GM21423 (cell line): ENCODE data around the gene AFF3.

Experiments used
- ATAC-seq: cut with Tn5 transposase; IDR thresholded peaks from one replicate; pipeline ENCODE4 v1.9.1; 2021; ENCODE audit warnings: mild to moderate bottlenecking, moderate library complexity; ENCODE audit not compliant: unreplicated experiment

The AFF3 gene

DNA sequence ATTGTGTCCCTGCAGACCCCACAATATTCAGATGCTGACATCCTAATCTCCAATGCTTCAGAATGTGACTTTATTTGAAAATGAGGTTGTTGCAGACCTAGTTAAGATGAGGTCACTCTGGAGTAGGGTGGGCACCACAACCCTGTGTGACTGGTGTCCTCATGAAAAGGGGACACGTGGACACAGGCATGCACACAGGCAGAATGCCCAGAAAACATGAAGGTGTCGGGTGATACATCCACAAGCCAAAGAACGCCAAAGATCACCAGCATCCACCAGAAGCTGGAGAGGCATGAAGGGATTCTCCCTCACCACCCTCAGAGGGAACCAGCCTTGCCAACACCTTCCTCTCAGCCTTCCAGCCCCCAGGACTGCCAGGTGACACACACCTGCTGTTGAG lies 69.3 kb downstream of the AFF3 start:
- no peak for ATAC-seq

DNA sequence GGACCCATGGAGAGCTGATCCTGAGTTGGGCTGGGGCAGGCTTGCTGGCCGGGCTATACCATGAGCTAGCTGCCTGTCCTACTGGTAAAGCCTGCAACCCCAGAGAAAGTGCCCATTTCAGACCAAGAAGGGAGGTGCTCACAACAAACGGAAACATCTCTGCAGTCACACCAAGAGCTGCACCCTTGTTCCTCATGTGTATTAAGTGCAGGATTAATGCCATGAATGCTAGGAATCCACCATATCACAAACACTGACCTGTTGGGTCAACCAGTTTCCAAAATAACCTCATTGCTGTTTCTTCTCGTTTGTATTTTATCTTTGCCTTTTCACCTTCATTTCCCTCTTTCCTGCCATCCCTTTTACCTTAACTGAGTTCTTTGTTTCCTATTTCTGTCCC lies 69.9 kb downstream of the AFF3 start:
- ATAC-seq = no peak

DNA sequence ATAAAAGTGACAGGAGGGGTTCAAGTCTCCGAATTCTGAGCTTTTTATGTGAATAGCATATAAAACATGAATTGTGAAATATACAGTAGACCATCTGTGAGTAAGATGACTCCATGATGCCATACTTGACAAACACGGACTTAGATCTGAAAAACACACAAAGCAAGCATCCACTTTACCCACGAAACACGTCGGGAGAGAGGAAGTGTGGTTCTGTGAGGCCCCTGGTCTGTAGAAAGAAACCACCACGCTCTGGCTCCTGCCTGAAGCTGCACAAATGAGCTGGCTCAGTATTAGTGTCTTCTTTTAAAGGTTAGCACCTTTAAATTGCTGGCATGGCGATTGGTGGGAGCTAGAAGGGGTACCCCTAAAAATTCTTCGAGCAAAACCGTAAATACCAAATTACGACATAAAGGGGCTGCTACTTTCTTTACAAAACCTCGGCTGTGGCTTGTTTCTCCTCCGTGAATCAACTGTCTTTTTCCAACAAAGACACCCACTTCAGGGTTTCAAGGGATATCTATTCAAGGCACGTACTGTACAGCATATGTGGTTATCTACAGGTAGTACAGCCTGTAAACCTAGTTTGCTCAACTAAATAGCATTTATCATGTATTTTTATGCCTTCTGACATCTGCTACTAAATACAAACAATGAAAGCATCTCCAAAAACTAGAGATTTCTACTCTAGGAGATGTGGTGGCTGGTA lies 70.9 kb downstream of the AFF3 start:
- ATAC-seq = no peak

DNA sequence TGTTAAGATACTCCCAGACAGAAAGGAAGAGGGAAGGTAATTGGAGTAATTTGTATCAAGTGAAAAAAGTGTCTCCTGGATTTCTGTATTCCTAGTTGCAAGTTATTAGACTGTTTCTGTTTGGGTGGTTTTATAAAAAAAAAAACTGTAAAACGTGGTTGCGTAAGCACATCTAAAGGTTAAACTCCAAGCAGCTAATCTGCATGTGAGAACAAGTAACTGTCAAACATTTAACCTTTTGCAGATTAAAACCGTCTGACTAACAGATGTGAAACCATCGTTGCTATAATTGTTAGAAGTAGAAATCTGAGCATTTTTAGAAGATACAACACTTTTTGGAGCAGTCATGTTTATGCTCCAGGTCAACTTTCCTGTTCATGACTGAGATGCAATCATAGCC lies 72.3 kb downstream of the AFF3 start:
- ATAC-seq = no peak

DNA sequence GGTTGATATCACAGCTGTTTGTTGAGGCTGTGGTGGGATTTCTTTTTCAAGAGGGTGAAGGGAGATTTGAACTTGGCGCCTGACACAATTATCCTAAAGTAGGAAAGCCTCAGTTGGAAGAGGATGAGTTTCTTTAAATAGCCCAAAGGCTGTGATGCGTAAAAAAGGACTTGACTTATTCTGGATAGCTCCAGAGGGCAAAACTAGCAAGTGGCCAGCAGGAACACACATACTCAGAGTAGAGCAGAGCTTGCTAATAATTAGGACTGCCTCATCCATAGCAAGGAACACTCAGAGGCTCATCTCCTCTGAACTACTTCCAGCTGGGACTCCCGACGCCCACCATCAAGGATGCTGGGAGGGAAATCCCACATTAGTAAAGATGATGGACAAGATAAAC lies 74.0 kb downstream of the AFF3 start:
- ATAC-seq = no peak

DNA sequence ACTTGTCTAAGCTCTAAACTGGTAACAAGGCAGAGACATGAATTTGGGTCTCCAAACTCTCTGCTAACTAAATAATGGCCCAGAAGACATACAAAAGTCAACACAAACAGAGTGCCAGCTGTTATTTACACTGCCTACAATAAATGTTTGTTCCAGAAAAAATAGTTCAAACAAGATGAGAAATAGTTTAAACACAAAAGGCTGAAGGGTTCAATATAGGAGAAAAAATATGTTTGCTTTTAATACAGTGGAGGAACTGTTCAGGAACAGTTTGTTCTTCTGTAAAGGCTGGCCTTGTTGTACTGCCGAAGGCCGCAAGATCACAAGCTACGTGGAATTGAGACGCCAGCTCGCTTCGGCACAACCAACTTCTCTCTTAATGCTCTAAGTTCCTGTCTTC lies 74.6 kb downstream of the AFF3 start:
- no peak for ATAC-seq

DNA sequence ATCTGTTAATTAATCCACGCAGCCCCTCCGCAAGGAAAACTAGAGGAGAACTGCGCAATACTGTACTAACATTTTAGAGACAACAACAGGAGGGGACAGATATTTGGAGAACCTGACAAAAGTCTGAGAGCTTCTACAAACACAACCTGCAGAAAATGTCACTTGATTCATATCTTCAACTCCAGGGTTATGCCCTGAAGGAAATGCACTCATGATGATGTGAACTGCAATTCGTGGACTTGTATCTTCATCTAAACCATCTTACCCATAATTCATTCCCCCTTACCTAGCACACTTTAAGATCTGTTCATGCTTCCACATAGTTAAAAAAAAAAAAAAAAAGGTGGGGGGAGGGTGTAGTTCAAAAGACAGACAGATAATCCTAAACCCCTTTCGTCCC lies 75.5 kb downstream of the AFF3 start:
- no peak for ATAC-seq

DNA sequence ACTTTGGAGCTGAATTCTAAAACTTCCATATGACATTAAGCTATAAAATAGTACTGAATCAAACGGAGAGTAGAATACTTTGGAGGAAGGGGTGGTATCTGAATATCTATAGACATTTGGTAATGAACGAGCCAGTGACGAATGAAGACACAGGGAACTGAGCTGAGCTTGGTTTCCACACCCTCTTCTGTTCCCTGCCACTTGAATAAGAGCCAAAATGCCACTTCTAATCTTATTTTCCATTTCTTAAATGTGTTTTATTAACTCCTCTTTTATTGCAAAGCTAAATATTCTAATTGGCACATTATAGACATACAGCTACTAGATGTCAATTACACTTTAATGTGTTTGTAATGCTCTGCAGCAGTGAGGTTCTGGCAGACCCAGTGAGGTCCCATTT lies 76.1 kb downstream of the AFF3 start:
- ATAC-seq = no peak

DNA sequence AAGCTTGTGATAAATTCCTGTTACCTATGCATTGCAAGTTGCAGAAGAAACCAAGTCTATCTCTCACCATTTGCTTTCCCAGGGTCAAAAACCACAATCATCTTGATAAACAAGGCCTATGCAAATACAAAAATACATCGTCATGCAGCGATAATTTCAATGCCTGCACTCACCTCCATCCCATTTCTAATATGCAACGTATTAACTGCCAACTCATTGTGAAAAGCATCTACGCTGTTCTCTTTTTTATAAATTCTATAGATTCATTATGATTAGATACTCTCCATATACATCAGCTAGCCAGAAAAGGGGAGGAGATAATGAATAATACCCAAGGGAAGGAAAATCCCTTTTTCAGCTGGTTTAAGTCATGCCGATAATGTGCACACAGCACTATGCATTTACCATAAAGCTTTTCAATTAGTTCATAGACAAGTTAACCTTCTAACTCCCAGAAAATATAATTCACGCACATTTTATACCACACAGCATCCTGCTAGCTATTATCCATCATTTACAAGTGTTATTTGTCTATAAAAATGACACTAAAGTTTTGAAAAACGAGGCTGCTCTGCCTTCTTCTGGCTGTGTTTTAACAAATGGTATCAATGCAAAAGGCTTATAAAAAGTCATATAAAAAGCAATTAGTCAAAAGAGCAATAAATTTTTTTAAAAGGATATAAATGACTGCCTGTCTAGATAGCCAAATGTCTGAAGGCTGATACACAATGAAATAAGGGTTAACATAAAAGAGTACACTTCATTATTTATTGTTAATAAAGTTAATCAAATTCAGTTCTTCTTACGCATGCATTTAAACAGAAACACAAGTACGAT lies 77.6 kb downstream of the AFF3 start:
- ATAC-seq = no peak

DNA sequence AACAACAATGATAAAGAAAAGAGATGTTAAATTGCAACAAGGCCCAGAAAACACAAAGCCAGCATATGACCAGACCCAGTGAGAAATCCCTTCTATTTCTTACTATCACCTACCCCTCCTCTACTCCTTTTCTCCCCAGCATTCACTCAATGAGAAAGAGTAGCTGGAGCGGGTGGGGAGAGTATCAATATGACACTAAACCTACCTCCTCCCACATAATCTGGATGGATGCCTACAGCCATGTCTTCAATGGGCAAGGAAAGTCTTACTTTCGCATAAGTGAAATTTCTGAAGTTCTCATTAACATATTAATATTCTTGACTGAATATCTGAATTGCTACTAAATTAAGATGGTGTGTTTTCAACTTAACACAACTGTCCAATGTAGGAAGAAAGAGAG lies 78.2 kb downstream of the AFF3 start:
- no peak for ATAC-seq

DNA sequence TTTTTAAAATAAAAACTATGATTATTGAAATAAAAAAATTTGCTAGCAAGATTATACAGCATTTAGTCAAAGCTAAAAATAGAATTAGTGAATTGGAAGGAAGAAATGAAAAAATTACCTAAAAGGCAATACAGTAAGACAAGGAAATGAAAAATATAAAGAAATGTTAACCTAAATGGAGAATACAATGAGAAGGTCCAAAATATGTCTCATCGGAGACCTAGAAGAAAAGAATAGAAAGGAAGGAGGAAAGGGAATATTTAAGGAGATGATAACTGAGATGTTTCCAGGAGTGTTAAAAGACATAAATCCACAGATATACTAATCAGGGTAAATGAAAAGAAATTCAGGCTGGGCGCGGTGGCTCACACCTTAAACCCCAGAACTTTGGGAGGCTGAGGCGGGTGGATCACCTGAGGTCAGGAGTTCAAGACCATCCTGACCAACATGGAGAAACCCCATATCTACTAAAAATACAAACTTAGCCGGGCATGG lies 78.9 kb downstream of the AFF3 start:
- ATAC-seq = no peak

DNA sequence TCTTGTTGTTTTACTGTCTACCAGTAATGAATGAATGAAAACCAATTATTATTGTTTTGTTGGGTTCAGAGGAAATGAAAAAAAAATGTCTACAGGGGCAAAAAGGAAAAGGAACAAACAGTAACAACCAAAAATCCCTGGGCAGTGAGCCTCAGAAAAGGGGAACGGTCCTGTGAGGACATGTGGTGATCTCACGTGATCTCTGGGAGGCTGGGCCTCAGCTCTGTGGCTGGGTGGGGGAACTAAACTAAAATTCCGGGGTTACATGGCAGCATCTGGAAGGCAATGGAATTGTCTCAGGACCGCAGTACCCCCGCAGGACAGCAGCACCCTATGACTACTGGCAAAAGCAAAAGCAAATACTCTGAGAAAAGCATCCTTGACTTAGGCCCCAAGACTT lies 80.1 kb downstream of the AFF3 start:
- ATAC-seq = no peak

DNA sequence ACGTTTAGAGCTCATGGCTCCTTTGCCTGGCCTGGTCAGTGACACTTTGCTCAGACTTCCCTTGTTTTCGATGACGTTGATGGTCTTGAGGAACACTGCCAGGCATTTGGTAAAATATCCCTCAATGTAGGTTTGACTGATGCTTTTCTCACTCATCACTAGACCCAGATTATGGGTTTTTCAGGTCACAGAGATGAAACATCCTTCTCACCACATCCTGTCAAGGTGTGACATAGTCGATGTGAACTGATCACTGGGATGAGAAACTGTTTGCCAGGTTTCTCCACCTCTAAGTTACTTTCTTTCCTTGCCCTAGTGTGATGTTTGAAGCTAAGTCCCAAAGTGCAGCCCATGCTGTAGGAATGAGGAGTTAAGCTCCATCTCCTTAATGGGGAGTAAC lies 81.5 kb downstream of the AFF3 start:
- no peak for ATAC-seq

DNA sequence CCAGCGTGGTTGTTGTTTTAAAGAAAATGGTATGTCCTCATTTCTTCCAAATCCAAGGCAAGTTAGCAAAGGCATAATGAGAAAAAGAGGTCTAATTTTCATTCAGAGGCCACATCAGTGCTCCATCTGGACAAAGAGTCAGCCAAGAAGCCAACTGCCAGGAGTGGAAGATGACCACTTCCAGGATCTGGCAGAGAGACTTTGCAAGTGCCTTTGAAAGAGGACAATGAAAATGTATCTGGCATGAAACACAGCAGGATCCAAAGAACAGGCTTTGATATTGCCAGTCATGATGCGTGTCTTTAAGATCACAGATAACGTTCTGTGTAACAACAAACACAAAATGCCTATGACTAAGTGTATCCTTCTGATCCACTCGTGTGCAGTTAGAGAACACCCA lies 82.8 kb downstream of the AFF3 start:
- ATAC-seq = no peak

DNA sequence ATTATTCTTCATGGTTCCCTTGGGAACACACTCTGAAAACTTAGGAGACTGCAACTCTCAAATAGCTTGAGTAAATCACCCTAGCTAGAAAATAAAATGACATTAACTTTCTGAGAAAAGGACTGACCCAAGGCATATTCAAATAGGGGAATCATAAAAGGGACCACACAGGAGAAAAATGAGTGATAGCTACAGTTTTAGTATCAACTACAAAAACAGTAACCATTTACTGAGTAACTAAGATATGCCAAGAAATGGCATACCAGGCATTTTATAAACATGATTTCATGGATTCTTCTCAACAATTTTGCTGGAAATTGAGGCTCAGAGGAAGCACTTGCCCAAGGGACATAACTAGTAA lies 84.5 kb downstream of the AFF3 start:
- ATAC-seq = no peak

DNA sequence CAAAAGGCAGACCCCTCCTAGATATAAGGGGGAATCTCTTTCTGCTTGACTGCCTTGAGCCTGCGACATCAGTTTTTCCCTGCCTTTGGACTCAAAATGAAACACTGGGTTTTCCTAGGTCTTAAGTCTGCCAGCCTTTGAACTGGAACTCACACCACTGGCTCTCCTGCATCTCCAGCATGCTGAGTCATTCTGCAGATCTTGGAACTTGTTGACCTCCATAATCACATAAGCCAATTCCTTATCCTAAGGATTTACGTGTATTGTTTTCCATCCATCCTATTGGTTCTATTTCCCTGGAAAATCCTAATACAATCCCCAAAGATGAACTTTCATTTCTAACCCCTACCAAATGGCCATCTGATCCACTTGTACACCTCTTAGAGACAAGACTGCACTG lies 88.0 kb downstream of the AFF3 start:
- no peak for ATAC-seq

DNA sequence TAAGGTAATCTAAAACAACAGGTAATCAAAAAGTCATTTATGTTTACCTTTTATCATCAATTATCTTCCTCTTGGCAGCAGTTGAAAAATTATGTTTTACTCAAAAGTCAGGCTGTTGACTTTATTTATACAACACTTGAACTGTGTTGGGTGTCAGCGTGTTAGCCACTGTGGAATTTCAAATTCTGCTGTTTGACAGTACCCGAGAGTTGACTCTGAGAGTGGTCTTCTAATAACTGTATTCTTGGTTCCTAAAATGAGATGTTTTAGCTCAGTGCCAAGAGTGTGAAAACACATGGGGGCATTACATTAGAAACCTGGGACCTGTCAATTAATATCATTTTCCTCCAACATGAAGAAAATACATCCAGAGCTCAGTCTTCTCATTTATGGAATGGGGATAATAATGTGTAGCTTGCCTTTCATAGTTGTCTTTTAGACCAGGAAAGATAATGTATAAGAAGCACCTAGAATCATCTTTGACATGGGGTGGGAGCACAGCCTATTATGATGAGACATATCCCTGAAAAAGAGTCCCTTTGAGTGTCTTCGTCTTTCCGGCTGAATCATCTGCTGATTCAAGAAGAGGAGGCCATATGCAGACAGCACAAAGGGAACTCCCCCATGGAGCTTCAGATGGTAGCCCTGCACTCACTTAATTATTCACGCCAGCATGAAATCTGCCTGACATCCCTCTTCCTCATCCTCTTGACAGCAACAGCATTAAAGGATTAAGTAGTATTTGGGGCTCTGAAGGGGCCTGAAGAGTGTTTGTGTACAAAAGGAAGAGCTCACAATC lies 89.1 kb downstream of the AFF3 start:
- no peak for ATAC-seq

DNA sequence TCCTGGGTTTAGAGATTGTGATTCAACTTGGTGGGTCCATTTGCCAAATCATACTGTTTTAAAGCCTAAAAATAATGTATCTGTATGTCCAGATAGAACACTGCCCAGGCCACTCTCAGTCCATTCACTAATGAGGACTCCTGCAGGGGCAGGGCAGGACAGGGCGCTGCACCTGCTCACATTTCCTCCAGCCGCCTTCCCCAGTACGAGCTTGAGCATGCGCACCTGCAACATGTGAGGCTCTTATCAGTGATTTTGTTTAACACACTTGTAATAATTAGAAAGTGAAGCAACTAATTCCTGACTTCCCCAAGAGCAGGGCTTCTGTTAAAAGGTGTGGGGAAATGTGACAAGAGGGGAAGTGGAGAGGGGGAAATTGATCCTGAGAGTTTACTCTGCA lies 89.7 kb downstream of the AFF3 start:
- ATAC-seq = no peak

DNA sequence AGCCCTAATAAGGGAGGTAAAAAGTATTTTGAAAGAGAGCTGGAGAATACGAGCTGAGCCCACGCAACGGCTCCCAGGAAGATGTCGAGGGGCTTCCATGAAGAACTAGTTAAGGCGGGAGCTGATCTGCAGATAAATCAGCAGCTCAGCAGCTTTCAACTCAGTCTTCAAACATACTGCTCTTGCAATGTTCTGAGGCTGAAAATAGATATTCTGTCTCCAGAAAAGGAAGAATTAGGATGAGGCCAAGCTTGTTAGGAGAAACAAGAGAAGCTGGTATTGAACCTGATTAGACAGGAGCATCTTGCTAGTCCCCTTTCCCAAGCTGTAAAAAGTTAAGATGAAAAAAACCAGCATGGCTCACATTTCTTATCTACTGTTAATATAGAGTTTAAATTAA lies 91.1 kb downstream of the AFF3 start:
- ATAC-seq = no peak

DNA sequence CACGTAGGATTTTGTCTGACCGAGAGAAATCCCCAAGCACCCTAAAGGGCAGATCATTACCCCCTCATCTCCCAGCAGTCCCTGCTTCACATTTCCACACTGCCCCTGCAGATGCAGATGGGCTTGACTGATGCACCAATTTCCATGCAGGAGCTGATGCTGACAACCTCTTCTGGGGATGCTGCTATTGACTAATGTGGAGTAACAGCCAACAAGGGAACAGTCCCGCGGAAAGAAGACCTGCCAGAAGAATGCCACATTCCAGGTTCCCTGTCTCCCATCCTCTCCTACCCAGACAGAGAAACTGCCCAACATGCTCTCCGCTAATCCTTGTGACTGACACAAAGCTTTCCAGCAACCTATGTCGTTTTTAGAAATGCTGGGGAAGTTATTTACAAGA lies 91.7 kb downstream of the AFF3 start:
- no peak for ATAC-seq
